Measurements from ENCODE around the gene PREP.

DNA sequence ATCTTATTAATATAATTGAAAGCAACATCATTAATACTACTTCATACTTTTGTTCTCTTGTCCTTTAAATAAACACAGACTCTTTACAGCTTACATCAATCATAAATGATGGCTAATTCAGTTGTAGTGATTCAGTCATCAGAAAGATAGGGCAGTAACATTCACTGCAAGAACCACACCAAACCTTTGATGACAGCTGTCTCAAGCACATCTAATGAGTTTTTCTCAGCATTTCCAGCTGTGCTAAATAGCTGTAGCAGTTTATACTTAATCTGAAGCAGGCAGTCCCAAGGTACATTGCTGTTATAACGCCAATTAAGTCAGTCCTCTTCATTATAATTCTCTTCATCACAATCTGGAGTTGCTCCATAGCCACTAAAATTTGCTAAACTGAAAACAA is 45.7 kb downstream of the PREP start:
- no peak for TF ChIP-seq CTCF (IDR thresholded peaks at IDR 0.05; ENCODE audit: insufficient read depth, low read depth, low read length)
- TF ChIP-seq EZH2 (IDR thresholded peaks at IDR 0.05; ENCODE audit: insufficient read depth, low read length) = no peak

Measured in astrocyte (in vitro differentiated cells and primary cell).